H9 (cell line): ENCODE measurements around the gene ELF1. TPM values are rescaled to one million over a fixed set of nuclear protein-coding genes. Genes with fewer than 3 reads are reported as not detected.

ENCODE experiments used
- DNase-seq: peaks from one replicate; pipeline ENCODE4 v3.0.0-alpha.2; 2017
- H2AFZ ChIP-seq: one replicate; pipeline ENCODE4 v1.6.1; 2013; ENCODE audit warnings: mild to moderate bottlenecking, low read length, control low read depth, moderate library complexity
- H2AK5ac ChIP-seq: 2 replicates; pipeline ENCODE4 v1.6.1; 2013; ENCODE audit warnings: low read length, control low read depth, mixed read lengths; ENCODE audit not compliant: insufficient read length
- H2BK120ac ChIP-seq: one replicate; pipeline ENCODE4 v1.6.1; 2013; ENCODE audit warnings: low read depth, mild to moderate bottlenecking, low read length, control low read depth, inconsistent platforms; ENCODE audit not compliant: poor library complexity, severe bottlenecking
- H2BK12ac ChIP-seq: 2 replicates; pipeline ENCODE4 v1.6.1; 2013; ENCODE audit warnings: low read length, control low read depth, mixed read lengths, low read depth; ENCODE audit not compliant: insufficient read length
- H2BK15ac ChIP-seq: 2 replicates; pipeline ENCODE4 v1.6.1; 2013; ENCODE audit warnings: low read depth, low read length, control low read depth
- H2BK20ac ChIP-seq: one replicate; pipeline ENCODE4 v1.6.1; 2013; ENCODE audit warnings: low read depth, mild to moderate bottlenecking, low read length, control low read depth, inconsistent platforms; ENCODE audit not compliant: poor library complexity, severe bottlenecking
- H2BK5ac ChIP-seq: 2 replicates; pipeline ENCODE4 v1.6.1; 2013; ENCODE audit warnings: low read length, control low read depth, mixed read lengths; ENCODE audit not compliant: insufficient read length
- H3K14ac ChIP-seq: 2 replicates; pipeline ENCODE4 v1.6.1; 2013; ENCODE audit warnings: low read length, control low read depth; ENCODE audit not compliant: insufficient read depth
- H3K18ac ChIP-seq: 2 replicates; pipeline ENCODE4 v1.6.1; 2013; ENCODE audit warnings: low read depth, mild to moderate bottlenecking, mixed read lengths, low read length, control low read depth; ENCODE audit not compliant: insufficient read length
- H3K23ac ChIP-seq: 2 replicates; pipeline ENCODE4 v1.6.1; 2013; ENCODE audit warnings: low read length, control low read depth, mixed read lengths, low read depth; ENCODE audit not compliant: insufficient read length
- H3K23me2 ChIP-seq: 2 replicates; pipeline ENCODE4 v1.6.1; 2013; ENCODE audit warnings: low read depth, mild to moderate bottlenecking, mixed read lengths, low read length, control low read depth; ENCODE audit not compliant: insufficient read length, poor library complexity, severe bottlenecking
- H3K27ac ChIP-seq: 2 replicates; pipeline ENCODE4 v1.5.1; 2013; ENCODE audit warnings: low read length, control low read depth, mixed read lengths, low read depth; ENCODE audit not compliant: insufficient read length
- H3K27me3 ChIP-seq: 2 replicates; pipeline ENCODE4 v1.6.1; 2013; ENCODE audit warnings: low read length, control low read depth, inconsistent platforms; ENCODE audit not compliant: insufficient read depth
- H3K4ac ChIP-seq: 2 replicates; pipeline ENCODE4 v1.6.1; 2013; ENCODE audit warnings: low read depth, mild to moderate bottlenecking, control low read depth, inconsistent platforms, low read length, moderate library complexity
- H3K4me1 ChIP-seq: 2 replicates; pipeline ENCODE4 v1.6.1; 2013; ENCODE audit warnings: low read length, control low read depth, inconsistent platforms; ENCODE audit not compliant: insufficient read depth
- H3K4me2 ChIP-seq: 2 replicates; pipeline ENCODE4 v1.6.1; 2013; ENCODE audit warnings: low read length, control low read depth, mixed read lengths; ENCODE audit not compliant: insufficient read length, insufficient read depth
- H3K56ac ChIP-seq: 2 replicates; pipeline ENCODE4 v1.6.1; 2013; ENCODE audit warnings: low read depth, mild to moderate bottlenecking, mixed read lengths, low read length, control low read depth; ENCODE audit not compliant: insufficient read length
- H3K79me1 ChIP-seq: 2 replicates; pipeline ENCODE4 v1.6.1; 2013; ENCODE audit warnings: low read depth, mild to moderate bottlenecking, moderate library complexity, low read length, control low read depth, inconsistent platforms; ENCODE audit not compliant: insufficient read depth, poor library complexity, severe bottlenecking
- H3K79me2 ChIP-seq: 2 replicates; pipeline ENCODE4 v1.6.1; 2013; ENCODE audit warnings: low read length, control low read depth, inconsistent platforms; ENCODE audit not compliant: insufficient read depth
- H3K9ac ChIP-seq: 2 replicates; pipeline ENCODE4 v1.6.1; 2013; ENCODE audit warnings: low read length, control low read depth, mixed read lengths; ENCODE audit not compliant: insufficient read length; ENCODE audit errors: extremely low read depth
- H3K9me3 ChIP-seq: one replicate; pipeline ENCODE4 v1.6.1; 2013; ENCODE audit warnings: low read depth, low read length, inconsistent platforms; ENCODE audit not compliant: control insufficient read depth
- H3T11ph ChIP-seq: one replicate; pipeline ENCODE4 v1.6.1; 2013; ENCODE audit warnings: mild to moderate bottlenecking, low read length, control low read depth, inconsistent platforms
- H4K20me1 ChIP-seq: one replicate; pipeline ENCODE4 v1.6.1; 2013; ENCODE audit not compliant: control insufficient read depth, insufficient read length, insufficient read depth
- H4K5ac ChIP-seq: 2 replicates; pipeline ENCODE4 v1.6.1; 2013; ENCODE audit warnings: low read depth, mild to moderate bottlenecking, mixed read lengths, low read length, control low read depth; ENCODE audit not compliant: insufficient read length
- H4K8ac ChIP-seq: replicated peaks from 2 replicates; pipeline ENCODE4 v1.6.1; 2013; ENCODE audit warnings: low read length, control low read depth, mixed read lengths, low read depth; ENCODE audit not compliant: insufficient read length
- H4K91ac ChIP-seq: 2 replicates; pipeline ENCODE4 v1.6.1; 2013; ENCODE audit warnings: low read depth, mild to moderate bottlenecking, moderate library complexity, mixed read lengths, low read length, control low read depth; ENCODE audit not compliant: insufficient read length
- H3K27ac Mint-ChIP-seq, 3 experiments: 2 replicates in 2 of 3; 3 replicates in 1 of 3; pipeline ENCODE4 v1.8.0; 2020 to 2021; ENCODE audit warnings: mixed read lengths in 3 of 3, mild to moderate bottlenecking in 1 of 3, moderate library complexity in 1 of 3
- H3K27me3 Mint-ChIP-seq: 2 replicates; pipeline ENCODE4 v1.8.0; 2021; ENCODE audit warnings: low read depth, mild to moderate bottlenecking, moderate library complexity, mixed read lengths
- H3K36me3 Mint-ChIP-seq, 3 experiments: 2 replicates in 2 of 3; 3 replicates in 1 of 3; pipeline ENCODE4 v1.8.0; 2020 to 2021; ENCODE audit warnings: low read depth in 3 of 3, mixed read lengths in 3 of 3; ENCODE audit not compliant: insufficient read depth in 1 of 3
- H3K4me1 Mint-ChIP-seq, 2 experiments: 2 replicates each; pipeline ENCODE4 v1.8.0; 2020; ENCODE audit warnings: mixed read lengths in 2 of 2
- H3K4me3 Mint-ChIP-seq, 2 experiments: 2 replicates in 1 of 2; 3 replicates in 1 of 2; pipeline ENCODE4 v1.8.0; 2020 to 2021; ENCODE audit warnings: mild to moderate bottlenecking in 2 of 2, mixed read lengths in 2 of 2, moderate library complexity in 1 of 2
- H3K9me3 Mint-ChIP-seq, 2 experiments: 2 replicates in 1 of 2; 3 replicates in 1 of 2; pipeline ENCODE4 v1.8.0; 2020; ENCODE audit warnings: mild to moderate bottlenecking in 2 of 2, mixed read lengths in 2 of 2, moderate library complexity in 1 of 2
- WGBS: extraction: QIAGEN DNeasy Blood & Tissue Kit; methylation state at CpG from one replicate; pipeline ENCODE4 v1.1.7; 2013; ENCODE audit warnings: missing lambda C conversion rate, low lambda C conversion rate, mixed read lengths; ENCODE audit not compliant: insufficient read length; ENCODE audit errors: extremely low coverage; 5-methylcytosine and 5-hydroxymethylcytosine counted together
- total RNA-seq: library from RNA; stranded (reverse); gene quantifications from 2 replicates; pipeline ENCODE4 v1.2.1, GENCODE V29; 2021
- TF ChIP-seq, protein P1 (sequence below): fragments of 200-600 bp; sonication (generic); conservative IDR thresholded peaks from 3 replicates; pipeline ENCODE4 v1.8.0; 2021; ENCODE audit warnings: antibody characterized with exemption, mild to moderate bottlenecking

Gene ELF1
- total RNA-seq, 1 experiment from 2014 or later, result 15.5 TPM

DNA sequence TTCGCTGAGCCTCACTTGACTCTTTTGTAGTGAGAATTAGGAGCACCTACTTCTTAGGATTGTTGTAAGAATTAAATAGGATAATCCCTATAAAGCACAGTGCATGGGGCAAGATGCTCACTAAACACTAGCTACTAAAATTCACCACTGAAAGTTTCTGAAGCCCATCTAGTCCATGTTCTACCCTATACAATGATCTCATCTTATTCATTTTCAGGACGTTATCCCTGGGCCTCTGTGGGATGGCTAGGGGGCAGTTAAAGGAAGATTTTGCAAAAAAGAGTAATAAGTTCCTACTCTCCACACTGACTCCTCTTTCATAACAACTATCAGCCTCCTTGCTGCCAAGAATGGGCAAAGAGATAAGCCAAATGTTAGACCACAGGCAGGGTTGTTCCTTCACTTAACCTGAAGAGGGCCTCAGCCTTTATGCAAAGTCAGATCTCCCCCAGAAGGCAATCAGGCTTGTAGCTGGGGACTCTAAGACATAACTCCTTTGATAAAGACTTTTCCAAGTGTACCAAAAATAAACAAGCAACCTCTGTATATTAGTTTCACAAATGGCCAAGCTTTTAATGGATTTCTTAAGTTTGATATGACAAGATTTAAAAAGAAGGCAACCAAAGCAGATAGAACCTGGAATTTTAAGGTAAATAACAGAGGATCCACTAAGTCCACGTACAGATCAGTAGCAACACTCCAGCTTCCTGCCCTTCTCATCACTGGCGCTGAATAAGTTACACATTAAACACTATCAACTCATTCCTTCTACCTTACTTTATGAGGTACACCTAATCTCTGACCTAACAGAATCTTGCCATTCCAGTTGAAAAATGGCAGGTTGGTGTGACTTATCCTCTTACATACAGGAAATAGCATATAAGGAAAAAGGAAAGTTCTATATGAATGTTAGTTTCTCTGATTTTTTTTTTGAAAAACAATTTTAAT, 44.4 kb downstream of the ELF1 start:
- H3K4me3 Mint-ChIP-seq, result no peak overlapping the region
- Histone ChIP-seq H2BK12ac (no peak overlapping the region), H3K14ac (no peak overlapping the region), H3K4me1 (no peaks in the 10 kb centered on the region), H3K23me2 (no peaks in the 10 kb centered on the region), H2BK120ac (no peak overlapping the region), H2AK5ac (no peak overlapping the region), H3K18ac (no peak overlapping the region), H3T11ph (no peak overlapping the region), H2AFZ (no peak overlapping the region), H3K56ac (no peak overlapping the region), H3K4me2 (no peak overlapping the region), H4K91ac (no peak overlapping the region), H4K5ac (no peak overlapping the region), H3K23ac (no peak overlapping the region), H3K79me1 (no peaks in the 10 kb centered on the region), H4K8ac (no peak overlapping the region), H2BK5ac (no peak overlapping the region), H3K9ac (no peak overlapping the region), H3K27ac (no peak overlapping the region), H2BK15ac (no peak overlapping the region), H4K20me1 (no peaks in the 10 kb centered on the region), H3K79me2 (no peaks in the 10 kb centered on the region), H2BK20ac (no peak overlapping the region), H3K27me3 (no peaks in the 10 kb centered on the region), H3K4ac (no peak overlapping the region), H3K9me3 (no peaks in the 10 kb centered on the region)
- no peaks in the 10 kb centered on the region for H3K9me3 Mint-ChIP-seq
- TF ChIP-seq, protein P1, sequence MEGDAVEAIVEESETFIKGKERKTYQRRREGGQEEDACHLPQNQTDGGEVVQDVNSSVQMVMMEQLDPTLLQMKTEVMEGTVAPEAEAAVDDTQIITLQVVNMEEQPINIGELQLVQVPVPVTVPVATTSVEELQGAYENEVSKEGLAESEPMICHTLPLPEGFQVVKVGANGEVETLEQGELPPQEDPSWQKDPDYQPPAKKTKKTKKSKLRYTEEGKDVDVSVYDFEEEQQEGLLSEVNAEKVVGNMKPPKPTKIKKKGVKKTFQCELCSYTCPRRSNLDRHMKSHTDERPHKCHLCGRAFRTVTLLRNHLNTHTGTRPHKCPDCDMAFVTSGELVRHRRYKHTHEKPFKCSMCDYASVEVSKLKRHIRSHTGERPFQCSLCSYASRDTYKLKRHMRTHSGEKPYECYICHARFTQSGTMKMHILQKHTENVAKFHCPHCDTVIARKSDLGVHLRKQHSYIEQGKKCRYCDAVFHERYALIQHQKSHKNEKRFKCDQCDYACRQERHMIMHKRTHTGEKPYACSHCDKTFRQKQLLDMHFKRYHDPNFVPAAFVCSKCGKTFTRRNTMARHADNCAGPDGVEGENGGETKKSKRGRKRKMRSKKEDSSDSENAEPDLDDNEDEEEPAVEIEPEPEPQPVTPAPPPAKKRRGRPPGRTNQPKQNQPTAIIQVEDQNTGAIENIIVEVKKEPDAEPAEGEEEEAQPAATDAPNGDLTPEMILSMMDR, result peak; percentile 69
- WGBS, result no CpG with 5 or more reads among the region's 4 CpGs
- peak; percentile 35 for DNase-seq
- no peaks in the 10 kb centered on the region for H3K27me3 Mint-ChIP-seq
- peaks cover 4 to 7% of the 10 kb centered on the region in 2 experiments for H3K4me1 Mint-ChIP-seq
- H3K36me3 Mint-ChIP-seq, result no peaks in the 10 kb centered on the region
- no peak overlapping the region for H3K27ac Mint-ChIP-seq
